NCI-H526 treated with DMSO at 0.1 percent for 48 hours (cell line): Measurements from ENCODE around the gene COL11A2.
"Not testable (repeated sequence)": the region's sequence is repeated elsewhere in the genome, so short reads cannot be mapped to it uniquely, and the experiment has no call there.

Experiments used
- DNase-seq: peaks from one replicate; lab custom pipeline; 2025; lab: John Stamatoyannopoulos, UW

The COL11A2 gene

DNA sequence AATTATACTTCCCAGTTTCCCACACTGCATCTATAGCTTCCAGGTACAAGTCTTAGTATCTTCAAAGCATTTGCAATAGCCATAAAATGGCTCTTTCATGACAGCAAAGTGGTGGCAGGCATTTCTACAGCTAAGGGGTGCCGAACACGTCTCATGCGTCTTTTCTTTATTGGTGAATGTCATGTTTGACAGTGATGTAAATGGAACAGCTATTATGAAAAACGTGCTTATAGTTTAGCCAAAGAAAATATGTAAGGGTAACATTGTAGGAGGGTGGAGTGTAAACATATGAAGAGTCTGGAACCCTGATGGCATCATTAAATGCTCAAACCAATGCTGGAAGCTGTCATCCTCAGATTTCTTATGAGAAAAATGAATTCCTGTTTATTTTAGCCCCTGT lies 37.9 kb downstream of the COL11A2 start:
- no peak for DNase-seq

DNA sequence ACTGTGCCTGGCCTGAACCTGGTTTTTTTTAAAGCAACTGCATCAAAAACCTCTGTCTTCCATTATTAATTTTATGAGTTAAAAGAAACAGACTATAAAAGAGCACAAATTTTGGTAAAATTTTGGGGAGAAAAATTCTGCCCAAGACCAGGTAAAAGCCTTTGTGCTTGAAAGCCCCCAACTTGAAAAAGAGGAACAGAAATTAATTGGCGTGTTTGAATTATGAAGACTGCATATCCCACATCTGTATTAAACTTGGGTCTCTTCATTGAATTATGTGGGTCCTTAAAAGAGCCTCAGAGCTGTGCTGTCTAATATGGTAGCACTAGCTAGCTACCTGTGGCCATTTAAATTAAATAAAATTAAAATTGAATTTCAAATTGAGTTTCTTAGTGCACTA lies 41.2 kb downstream of the COL11A2 start:
- no peak for DNase-seq

DNA sequence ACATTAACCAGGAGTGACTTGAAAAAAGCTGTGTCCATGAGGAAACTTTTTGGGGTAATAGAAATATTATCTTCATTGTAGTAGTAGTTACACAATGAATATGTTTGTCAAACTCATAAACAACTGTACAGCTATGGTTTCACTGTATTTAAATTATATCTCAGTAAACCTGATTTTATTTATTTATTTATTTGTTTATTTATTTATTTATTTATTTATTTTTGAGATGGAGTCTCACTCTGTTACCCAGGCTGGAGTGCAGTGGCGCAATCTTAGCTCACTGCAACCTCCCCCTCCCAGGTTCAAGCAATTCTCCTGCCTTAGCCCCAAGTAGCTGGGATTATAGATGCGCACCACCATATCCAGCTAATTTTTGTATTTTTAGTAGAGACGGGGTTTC lies 41.7 kb downstream of the COL11A2 start:
- DNase-seq, result not testable (repeated sequence)

DNA sequence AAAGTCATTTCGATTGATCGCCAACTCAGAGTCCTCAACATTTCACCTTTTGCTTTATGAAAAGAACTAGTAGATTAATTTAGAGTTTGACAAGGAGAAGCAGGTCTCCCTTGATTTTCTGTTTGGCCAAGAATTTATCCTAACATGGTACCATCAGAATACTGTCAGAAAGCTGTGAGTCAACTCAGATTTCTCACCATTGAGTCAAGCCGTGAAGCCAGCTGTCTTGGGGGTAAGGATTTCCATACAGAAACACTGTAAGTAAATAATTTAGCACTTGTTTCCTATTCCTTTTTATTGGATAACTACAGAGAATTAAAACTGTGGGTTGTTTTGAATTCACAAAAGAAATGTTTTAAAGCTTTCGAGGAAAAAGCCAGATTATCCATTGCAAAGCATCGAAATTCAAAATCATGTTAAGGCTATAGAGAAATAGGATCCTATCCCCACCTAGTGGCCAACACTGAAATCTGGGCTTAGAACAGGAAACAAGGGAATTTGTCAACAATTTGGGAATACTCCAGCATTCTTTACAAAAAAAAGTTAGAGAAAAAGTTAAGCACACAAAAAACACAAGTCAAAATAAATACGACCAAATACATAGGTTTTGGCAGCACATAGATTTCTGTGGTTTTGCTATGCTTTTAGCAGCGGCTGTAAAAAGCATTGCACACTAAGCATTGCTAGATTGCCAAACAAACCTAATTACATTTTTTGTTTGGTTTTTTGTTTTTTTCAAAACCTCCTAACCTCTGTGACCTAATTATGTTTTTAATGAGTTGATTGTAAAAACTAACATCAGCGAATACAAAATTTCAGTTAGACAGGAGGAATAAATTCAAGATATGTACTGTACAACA lies 44.2 kb downstream of the COL11A2 start:
- DNase-seq, result peak; percentile 18

DNA sequence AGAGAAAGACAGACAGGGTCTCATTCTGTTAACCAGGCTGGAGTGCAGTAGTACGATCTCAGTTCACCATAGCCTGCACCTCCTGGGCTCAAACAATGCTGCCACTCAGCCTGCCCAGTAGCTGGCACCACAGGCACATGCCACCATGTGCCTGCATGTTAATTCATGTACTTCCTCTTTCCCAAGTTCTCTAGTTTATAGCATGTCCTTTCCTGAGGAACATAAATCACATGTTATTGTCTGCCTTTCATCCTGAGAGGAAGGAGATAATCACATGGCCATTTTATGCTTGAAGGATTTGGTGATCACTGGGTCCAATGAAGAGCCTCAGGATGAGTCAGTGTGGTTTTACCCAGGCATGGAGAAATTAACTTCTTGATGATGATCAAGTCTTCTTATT lies 47.9 kb downstream of the COL11A2 start:
- no peak for DNase-seq

DNA sequence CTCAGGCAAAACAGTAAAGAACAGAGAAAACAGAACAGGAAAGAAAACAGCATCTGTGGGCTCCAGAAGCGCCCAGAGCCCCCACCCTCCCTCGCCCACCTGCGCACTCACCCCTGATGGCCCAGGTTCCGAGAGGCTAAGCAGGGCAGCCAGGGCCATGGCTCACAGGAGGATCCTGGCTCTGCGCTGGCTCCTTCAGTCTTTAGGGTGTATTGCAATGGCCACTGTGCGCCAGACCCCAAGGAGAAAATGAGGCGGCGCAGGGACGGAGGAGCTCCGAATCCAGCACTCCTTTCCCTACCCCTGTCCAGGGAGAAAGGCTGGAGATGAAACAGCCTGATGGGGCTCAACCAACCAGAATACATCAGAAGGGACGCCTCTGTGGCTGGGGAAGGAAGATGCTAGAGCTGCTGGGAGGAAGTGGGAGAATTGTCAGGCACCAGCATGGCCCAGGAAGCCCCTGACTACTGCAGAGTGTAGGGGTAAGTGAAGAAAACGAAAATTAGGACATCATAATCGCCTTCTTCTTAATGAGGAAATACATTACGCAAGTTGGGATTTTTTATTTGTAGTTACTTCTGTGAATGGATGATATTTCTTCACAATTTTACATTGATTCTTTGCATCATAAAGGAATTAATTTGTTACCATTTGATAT lies 49.0 kb downstream of the COL11A2 start:
- no peak for DNase-seq

DNA sequence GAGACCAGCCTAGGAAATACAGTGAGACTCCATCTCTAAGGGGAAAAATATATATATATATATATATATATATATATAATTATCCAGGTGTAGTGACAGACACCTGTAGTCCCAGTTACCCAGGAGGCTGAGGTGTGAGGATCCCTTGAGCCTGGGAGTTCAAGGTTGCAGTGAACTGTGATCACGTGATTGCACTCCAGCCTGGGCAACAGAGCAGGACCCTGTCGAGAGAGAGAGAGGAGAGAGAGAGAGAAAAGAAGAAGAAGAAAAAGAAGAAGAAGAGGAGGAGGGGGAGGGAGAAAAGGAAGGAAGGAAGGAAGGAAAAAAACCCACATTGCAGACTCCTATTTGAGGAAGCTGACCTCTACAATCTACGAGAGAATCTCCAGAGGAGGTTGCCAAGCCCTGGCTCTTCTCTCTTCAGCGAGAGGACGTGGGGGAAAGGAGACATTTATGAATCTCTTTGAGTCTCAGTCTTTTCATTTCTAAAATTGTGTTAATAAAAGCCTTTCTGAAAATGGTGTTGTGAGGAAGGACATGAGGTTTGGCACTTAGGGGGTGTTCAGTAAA lies 49.7 kb downstream of the COL11A2 start:
- no peak for DNase-seq

DNA sequence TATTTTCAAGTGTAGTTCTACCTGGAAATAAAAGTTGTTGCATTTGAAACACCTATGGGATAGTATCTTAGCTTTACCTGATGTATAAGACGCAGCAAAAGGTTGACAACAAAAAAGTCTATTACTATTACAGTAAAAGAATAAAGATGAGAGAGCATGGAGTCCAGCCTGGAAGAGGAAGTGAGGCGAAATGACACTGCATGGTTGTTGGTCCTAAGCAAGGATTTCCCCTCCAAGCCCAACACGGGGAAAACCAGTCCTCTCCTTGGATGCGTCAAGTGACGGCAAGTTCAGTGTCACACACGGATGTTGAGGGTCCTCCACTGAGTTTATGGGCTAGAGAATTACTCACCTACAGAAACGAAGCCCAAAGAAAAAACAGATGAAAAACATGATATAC lies 51.7 kb downstream of the COL11A2 start:
- no peak for DNase-seq

DNA sequence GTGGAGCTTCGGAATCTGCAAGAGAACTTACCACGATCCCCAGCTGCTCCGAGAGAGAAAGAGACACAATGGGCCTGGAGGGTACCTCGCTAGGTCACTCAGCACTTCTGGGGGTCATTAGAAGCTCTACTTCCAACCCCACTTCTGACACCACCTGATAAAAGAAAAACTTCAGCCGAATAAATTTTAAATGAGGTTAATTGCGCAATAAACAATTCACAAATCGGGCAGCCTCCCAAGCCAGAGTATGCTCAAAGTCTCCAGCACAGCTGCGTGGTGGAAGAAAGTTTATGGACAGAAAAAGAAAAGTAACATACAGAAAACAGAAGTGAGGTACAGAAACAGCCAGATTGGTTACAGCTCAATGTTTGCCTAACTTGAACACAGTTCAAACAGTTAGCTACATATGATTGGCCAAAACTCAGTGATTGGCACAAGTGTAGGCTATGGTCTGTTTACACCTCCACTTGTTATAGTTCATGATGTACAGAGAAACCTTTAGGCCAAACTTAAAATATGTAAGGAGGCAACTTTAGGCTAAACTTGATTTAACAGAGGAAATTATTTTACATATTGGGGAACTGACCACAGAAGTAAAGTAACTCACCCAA lies 52.6 kb downstream of the COL11A2 start:
- DNase-seq, result no peak

DNA sequence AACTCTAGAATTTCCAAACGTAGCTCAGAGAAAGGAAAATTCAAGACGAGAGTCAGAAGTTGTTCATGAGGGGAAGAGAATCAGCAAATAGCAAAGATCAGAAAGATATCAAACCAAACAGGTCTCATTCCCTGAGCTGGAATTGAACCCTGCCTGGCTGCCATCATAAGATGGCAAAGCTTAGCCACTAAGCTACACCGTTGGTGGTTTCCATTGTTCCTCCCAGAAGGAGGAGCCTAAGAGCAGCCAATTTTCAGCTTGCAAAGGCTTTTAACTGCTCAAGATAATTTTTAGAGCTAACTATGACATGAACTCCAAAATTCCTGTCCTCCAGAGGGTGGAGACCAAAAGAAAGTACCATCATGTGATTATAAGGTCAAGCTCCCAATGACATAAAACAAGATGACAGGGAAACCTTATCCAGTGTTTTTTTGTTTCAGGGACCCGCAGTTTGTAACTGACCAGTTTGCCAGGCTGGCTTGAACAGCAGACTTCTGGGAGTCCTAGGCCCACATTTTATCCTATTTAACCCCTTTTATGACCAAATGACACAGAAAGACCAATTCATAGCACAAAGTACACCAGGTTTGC lies 55.9 kb downstream of the COL11A2 start:
- DNase-seq, result no peak

DNA sequence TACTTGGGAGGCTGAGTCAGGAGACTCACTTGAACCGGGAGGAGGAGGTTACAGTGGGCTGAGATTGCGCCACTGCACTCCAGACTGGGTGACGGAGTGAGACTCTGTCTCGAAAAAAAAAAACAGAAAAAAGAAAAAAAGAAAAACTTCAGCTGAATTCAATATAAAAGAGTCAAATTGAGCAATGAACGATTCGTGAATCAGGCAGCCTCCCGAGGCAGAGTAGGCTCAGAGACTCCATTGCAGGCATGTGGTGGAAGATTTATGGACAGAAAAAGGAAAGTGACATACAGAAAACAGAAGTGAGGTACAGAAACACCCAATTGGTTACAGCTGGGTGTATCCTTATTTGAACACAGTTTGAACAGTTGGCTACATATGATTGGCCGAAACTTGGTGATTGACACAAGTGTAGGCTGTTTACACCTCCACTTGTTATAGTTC lies 60.2 kb downstream of the COL11A2 start:
- DNase-seq, result no peak

DNA sequence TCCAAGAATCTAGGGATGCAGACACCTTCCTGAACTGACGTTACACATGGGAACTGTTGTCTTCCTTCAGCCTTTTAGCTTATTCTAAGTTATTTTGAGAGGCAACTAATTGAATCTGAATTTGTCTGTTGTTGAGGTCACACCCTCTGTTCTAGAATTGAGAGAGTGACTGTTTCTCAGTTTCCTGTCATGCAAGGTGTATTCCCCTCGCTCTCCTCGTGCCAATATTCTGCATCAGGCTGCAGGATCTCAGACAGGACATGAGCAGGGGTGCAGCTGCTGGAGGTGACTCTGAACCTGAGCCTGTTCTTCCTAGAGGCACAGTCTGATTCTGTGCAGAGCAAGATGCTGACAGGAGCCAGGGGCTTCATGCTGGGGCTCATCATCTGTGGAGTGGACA lies 63.9 kb downstream of the COL11A2 start:
- no peak for DNase-seq

DNA sequence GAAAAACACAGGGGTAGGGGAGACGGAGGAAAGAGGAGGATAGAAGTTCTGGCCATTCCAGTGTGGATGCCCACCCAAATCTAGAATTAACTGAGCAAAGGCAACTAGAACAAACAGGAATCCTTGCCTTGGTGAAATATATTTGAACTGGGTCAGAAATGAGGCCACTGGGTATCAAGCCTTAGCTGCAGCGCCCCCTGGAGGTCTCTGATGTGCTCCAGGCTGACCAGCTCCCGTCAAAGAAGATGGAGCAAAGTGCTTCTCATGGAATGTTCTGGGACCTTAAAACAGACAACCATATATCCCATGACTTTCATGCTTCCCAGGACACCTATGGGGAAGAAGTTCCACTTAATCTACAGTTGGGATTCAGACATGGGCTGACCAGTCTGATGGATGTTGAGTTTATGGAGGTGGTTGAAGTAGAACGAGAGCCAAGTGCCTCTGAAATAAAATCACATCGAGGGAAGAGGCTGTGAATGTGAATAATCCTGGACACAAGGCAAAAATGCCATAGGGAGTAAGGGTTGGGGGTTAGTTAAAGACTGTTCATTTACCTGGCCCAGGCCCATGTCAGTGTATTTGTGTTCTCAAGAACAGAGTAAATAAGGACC lies 66.1 kb downstream of the COL11A2 start:
- DNase-seq, result peak; percentile 63

DNA sequence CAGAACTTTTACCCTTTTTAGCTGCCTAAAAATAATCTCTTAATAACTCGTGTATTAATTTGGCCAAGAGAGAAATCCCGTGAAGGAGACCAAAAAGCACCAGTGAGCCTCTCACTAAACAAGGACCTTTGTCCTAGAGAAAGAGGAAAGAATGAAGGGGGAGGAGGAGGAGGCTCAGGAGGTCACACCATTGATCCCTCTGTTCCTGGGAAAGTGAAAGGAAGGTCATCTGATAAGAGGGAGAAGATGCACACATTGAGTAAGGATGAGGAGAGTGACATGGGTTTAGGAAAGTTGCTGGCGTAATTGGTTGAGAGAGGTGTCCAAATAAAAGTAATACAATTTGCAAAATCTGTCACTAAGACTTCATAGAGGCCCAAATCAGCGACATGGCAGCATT lies 67.3 kb downstream of the COL11A2 start:
- no peak for DNase-seq

DNA sequence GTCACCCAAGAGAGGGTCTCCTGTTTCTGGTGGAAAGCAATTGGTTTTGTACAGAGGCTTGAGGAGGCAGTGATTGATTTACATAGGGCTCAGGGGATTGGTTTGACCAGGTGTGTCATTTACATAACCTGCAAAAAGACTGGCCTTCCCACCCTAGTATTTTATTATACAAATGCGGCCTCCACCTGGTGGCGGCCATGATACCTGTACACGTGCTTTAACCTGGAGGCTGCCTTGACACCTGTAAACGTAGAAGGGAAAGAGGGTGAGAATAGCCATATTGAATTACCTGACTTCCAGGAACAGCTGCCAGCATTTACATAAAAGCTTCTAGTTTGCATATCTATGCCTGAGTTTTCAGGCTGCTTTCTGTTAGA lies 67.8 kb downstream of the COL11A2 start:
- peak; percentile 98 for DNase-seq

DNA sequence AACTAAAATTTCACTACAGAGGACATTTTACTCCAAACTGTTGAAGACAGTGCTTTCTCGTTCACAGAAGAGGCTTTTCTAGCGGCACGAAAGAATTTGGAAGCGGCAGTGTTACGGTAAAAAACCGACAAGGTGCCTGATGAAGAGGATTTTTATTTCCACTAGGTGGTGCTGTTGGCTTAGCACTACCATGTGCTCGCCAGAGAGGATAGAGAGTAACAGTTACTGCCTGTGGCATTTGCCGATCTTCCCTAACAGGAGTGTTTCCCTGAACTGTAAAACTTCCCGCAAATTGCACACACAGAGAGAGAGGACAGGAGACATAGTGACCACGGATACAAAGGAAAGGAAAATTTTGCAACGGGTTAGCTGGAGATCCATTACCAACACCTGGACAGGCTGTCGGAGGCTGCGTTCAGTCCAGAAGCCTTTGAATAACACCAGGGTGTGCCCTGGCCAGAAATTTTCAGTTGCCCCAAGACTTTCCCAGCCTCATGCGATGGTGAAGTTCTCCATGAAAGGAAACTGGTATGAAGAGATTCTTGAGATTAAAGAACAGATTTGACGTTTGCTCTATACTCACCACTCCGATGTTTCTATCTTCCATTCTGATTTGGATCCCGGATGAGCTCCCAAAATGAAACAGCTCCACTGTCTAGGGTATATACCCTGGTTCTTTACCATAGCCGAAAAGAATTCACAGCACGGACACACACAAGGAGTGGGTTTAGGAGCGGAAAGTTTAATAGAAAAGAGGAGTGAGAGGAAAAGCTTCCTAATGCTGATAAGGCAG lies 68.3 kb downstream of the COL11A2 start:
- peak; percentile 81 for DNase-seq

DNA sequence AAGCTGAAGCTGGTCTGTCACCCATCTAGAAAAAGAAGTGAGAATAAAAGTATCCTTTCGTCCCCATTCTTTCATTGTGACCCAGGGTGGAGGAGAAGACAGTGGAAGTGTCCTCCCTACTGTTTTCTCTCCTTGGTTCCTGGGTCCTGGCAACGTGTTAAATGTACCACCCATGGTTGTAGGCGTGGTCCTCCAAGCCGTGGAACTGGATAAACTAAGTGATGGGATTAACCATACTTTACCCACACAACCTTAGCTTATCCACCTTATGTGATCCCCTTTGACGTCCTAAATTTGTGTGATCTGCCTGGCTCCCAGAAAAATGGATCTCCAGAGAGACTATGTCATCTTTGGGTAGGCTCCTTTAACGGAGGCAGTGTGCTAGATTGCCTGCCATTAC lies 69.1 kb downstream of the COL11A2 start:
- DNase-seq, result no peak

DNA sequence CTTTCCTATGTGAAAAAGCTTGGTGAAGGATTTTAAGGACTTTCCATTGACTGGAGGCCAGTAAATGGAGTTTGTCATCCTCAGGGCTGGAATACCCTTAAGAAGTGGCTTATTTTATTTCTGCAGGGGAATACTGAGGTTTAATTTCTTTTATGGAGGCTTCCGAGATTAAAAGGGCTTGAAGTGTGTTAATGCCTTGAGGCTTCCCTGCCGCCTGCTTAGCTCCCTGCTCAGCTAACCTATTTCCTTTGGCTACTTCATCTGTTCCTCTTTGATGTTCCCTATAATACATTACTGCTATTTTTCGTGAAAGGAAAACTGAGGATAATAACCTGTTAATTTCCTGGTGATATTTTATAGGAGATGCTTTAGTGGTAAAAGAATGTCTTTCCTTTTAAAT lies 72.3 kb downstream of the COL11A2 start:
- DNase-seq, result no peak

DNA sequence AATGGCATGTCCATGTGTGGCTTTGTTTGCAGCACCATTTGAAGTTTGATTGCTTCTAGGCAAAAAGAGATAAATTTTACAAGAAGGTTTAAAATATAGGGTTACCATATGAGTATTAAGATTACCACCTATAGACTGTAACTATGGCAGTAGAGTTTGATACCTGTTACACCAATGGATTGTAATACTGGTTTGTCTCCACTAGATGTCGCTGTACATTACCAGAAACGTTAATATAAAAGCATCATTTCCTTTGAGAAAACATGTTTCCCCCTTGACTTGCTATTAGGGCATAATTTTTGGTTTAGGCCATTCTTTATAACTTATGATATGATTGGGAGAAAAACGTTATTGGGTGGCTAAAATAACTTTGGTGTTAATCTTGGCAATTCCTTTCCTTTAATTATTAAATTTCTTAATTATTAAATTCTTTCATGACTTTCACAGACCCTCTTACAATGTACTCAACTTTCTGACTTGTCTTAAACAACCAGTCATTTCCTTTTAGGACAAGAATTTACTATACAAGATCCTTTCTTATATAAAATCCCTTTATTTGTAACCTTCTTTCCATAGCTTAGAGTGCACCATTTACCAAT lies 73.6 kb downstream of the COL11A2 start:
- peak; percentile 63 for DNase-seq

DNA sequence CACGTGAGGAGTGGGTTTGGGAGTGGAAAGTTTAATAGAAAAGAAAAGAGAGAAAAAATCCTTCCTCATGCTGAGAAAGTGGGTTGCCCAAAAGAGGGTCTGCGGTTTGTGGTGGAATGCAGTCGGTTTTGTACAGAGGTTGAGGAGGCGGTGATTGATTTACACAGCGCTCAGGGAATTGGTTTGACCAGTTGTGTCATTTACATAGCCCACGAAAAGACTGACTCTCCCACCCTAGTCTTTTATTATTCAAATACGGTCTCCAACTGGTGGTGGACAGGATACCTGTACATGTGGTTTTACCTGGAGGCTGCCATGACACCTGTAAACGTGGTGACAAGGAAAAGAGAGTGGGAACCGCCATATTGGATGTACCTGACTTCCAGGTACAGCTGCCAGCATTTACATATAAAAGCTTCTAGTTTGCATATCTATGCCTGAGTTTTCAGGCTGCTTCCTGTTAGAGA lies 74.4 kb downstream of the COL11A2 start:
- peak; percentile 88 for DNase-seq
